Measurements from ENCODE around the gene LZTS3. TPM values are rescaled to one million over a fixed set of nuclear protein-coding genes. Genes with fewer than 3 reads are reported as not detected.

Gene LZTS3
- total RNA-seq, 4 donors from 2014 or later, result 8.3 to 20.0 (median 15.3) TPM

- no peaks in the 10 kb centered on the region for H3K27me3 ChIP-seq
- intact Hi-C loops (cut with DNase I), result no loop called here
Observed at GRCh38 chr20:3150908-3151307, 22.4 kb downstream of the LZTS3 start.

GRCh38 chr20:3146732-3147341 lies 26.5 kb downstream of the LZTS3 start:
- WGBS, result 86% methylated on average over 10 of the region's 10 CpGs
- H3K27me3 ChIP-seq, result no peaks in the 10 kb centered on the region
- no peak for DNase-seq (ENCODE audit: extremely low spot score)
- no peak overlapping the region for H3K4me3 ChIP-seq
- intact Hi-C loops (cut with DNase I), result no loop called here
- peaks cover 15 to 42% (median 30%) of the 10 kb centered on the region in 4 donors for H3K36me3 ChIP-seq
- H3K27ac ChIP-seq (replicated peaks in 1 of 4), result no peak overlapping the region
- H3K9me3 ChIP-seq, result no peaks in the 10 kb centered on the region
- TF ChIP-seq POLR2AphosphoS5 (IDR thresholded peaks at IDR 0.05) (no peak), POLR2A (IDR thresholded peaks at IDR 0.05; ENCODE audit: low read depth) (no peak), CTCF (IDR thresholded peaks at IDR 0.05) (no peak), EP300 (IDR thresholded peaks at IDR 0.05) (no peak)
- H3K4me1 ChIP-seq, result peaks cover 4 to 48% (median 34%) of the 10 kb centered on the region in 4 donors

More at GRCh38 chr20:3150908-3151307, 22.4 kb downstream of the LZTS3 start:
- no peak overlapping the region for H3K4me3 ChIP-seq
- TF ChIP-seq POLR2AphosphoS5 (IDR thresholded peaks at IDR 0.05) (no peak), CTCF (IDR thresholded peaks at IDR 0.05) (no peak), EP300 (IDR thresholded peaks at IDR 0.05) (no peak), POLR2A (IDR thresholded peaks at IDR 0.05; ENCODE audit: low read depth) (no peak)
- no peaks in the 10 kb centered on the region for H3K9me3 ChIP-seq
- peaks cover 20 to 85% (median 64%) of the 10 kb centered on the region in 4 donors for H3K4me1 ChIP-seq
- no peak for DNase-seq (ENCODE audit: extremely low spot score)
- peaks cover 15 to 45% (median 39%) of the 10 kb centered on the region in 4 donors for H3K36me3 ChIP-seq
- no peak overlapping the region for H3K27ac ChIP-seq (replicated peaks in 1 of 4)

GRCh38 chr20:3141757-3142156 lies 31.6 kb downstream of the LZTS3 start:
- WGBS, result 100% methylated on average over 3 of the region's 3 CpGs

GRCh38 chr20:3137492-3137891 lies 35.9 kb downstream of the LZTS3 start:
- Histone ChIP-seq H3K9me3 (no peaks in the 10 kb centered on the region), H3K36me3 (peaks cover 0 to 7% (median 0%) of the 10 kb centered on the region in 4 donors), H3K4me1 (peaks cover 0 to 13% (median 1%) of the 10 kb centered on the region in 4 donors), H3K4me3 (no peak overlapping the region), H3K27me3 (no peaks in the 10 kb centered on the region), H3K27ac (replicated peaks in 1 of 4) (no peak overlapping the region)
- 100% methylated on average over 2 of the region's 2 CpGs for WGBS
- no peak for TF ChIP-seq POLR2AphosphoS5 (IDR thresholded peaks at IDR 0.05)
- TF ChIP-seq POLR2A (IDR thresholded peaks at IDR 0.05; ENCODE audit: low read depth), result no peak
- no peak for TF ChIP-seq EP300 (IDR thresholded peaks at IDR 0.05)
- no peak for TF ChIP-seq CTCF (IDR thresholded peaks at IDR 0.05)
- no peak for DNase-seq (ENCODE audit: extremely low spot score)
- intact Hi-C loops (cut with DNase I), result no loop called here

More at GRCh38 chr20:3141757-3142156, 31.6 kb downstream of the LZTS3 start:
- no peak for TF ChIP-seq POLR2A (IDR thresholded peaks at IDR 0.05; ENCODE audit: low read depth)
- TF ChIP-seq CTCF (IDR thresholded peaks at IDR 0.05), result no peak
- no peak for TF ChIP-seq EP300 (IDR thresholded peaks at IDR 0.05)
- no peak for TF ChIP-seq POLR2AphosphoS5 (IDR thresholded peaks at IDR 0.05)
- H3K27me3 ChIP-seq, result no peaks in the 10 kb centered on the region
- no peak for DNase-seq (ENCODE audit: extremely low spot score)
- H3K36me3 ChIP-seq, result peaks cover 0 to 17% (median 6%) of the 10 kb centered on the region in 4 donors
- no peak overlapping the region for H3K4me3 ChIP-seq
- H3K4me1 ChIP-seq, result peaks cover 0 to 5% (median 3%) of the 10 kb centered on the region in 4 donors
- intact Hi-C loops (cut with DNase I), result no loop called here
- no peak overlapping the region for H3K27ac ChIP-seq (replicated peaks in 1 of 4)
- H3K9me3 ChIP-seq, result no peaks in the 10 kb centered on the region
